D721Med (cell line): ENCODE results near the gene SMAD4.

Source experiments
- DNase-seq: peaks from one replicate; pipeline ENCODE4 v3.0.0; 2011; ENCODE audit warnings: low spot score; ENCODE audit not compliant: insufficient read length
- FAIRE-seq: peaks from 2 replicates; lab custom pipeline; 2011; peaks lifted over from hg19 to GRCh38; lab: Jason Lieb, UNC
- TF ChIP-seq, protein P1 (sequence below): IDR thresholded peaks from 2 replicates; pipeline ENCODE4 v1.5.1; 2012; ENCODE audit warnings: mild to moderate bottlenecking, control low read depth; ENCODE audit not compliant: insufficient read depth; ENCODE audit errors: missing control alignments

Gene SMAD4

GRCh38 chr18:51097021-51097822 lies 67.2 kb downstream of the SMAD4 start:
- TF ChIP-seq, protein P1, sequence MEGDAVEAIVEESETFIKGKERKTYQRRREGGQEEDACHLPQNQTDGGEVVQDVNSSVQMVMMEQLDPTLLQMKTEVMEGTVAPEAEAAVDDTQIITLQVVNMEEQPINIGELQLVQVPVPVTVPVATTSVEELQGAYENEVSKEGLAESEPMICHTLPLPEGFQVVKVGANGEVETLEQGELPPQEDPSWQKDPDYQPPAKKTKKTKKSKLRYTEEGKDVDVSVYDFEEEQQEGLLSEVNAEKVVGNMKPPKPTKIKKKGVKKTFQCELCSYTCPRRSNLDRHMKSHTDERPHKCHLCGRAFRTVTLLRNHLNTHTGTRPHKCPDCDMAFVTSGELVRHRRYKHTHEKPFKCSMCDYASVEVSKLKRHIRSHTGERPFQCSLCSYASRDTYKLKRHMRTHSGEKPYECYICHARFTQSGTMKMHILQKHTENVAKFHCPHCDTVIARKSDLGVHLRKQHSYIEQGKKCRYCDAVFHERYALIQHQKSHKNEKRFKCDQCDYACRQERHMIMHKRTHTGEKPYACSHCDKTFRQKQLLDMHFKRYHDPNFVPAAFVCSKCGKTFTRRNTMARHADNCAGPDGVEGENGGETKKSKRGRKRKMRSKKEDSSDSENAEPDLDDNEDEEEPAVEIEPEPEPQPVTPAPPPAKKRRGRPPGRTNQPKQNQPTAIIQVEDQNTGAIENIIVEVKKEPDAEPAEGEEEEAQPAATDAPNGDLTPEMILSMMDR = no peak
- DNase-seq (no peak), FAIRE-seq (no peak)

GRCh38 chr18:51098082-51098481 lies 68.1 kb downstream of the SMAD4 start:
- TF ChIP-seq, protein P1 = no peak
- FAIRE-seq = no peak
- no peak for DNase-seq

DNA sequence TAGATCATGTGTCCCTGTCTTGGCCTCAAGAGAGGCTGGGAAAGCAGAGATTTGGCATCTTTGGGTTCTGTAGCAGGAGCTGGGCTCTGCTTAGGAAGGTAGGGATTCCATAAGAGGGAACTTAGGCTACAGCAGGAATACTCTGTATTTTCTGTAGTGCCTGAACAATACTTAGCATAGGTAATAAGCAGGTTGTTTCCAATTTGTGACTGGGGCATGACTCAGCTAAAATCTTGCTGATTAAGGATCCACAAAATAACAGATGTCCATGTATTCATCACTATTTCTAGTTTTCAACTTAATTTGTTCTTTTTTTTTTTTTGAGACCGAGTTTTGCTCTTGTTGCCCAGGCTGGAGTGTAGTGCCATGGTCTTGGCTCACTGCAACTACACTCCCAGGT lies 68.5 kb downstream of the SMAD4 start:
- TF ChIP-seq, protein P1 = no peak
- no peak for FAIRE-seq
- no peak for DNase-seq

DNA sequence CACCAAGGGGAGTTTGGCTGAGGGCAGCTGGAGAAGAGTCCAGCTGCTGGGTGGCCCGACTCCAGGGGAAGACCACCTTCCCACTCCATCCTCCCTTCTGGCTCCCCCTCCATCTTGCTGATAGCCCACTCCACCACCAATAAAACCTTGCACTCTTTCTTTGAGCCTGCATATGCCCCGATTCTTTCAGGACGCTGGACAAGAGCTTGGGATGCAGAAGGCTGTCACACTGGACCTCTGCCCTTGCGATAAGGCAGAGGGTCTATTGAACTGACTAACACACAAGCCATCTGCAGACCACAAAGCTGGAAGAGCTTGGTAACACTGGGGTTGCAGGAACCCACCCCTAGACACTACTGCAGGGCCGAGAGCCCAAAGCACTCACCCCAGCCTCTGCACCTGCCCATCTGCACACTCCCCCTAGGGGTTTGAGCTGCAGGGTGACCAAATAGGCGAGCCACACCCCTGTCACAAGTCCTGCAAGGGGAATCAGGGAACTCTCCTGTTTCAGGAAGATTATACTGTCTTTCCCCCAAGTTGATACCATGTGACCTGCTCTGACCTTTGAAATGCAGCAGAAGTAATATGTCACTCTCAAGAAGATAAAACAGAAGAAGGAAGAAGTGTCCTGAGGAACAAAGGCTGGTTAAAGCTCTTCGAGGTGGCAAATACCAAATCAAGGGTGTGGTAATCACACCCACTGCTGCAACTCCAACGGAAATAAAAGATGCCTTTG lies 70.5 kb downstream of the SMAD4 start:
- TF ChIP-seq, protein P1 = no peak
- no peak for DNase-seq
- no peak for FAIRE-seq

GRCh38 chr18:51107082-51107481 lies 77.1 kb downstream of the SMAD4 start:
- DNase-seq (no peak), FAIRE-seq (no peak)
- TF ChIP-seq, protein P1 = no peak

DNA sequence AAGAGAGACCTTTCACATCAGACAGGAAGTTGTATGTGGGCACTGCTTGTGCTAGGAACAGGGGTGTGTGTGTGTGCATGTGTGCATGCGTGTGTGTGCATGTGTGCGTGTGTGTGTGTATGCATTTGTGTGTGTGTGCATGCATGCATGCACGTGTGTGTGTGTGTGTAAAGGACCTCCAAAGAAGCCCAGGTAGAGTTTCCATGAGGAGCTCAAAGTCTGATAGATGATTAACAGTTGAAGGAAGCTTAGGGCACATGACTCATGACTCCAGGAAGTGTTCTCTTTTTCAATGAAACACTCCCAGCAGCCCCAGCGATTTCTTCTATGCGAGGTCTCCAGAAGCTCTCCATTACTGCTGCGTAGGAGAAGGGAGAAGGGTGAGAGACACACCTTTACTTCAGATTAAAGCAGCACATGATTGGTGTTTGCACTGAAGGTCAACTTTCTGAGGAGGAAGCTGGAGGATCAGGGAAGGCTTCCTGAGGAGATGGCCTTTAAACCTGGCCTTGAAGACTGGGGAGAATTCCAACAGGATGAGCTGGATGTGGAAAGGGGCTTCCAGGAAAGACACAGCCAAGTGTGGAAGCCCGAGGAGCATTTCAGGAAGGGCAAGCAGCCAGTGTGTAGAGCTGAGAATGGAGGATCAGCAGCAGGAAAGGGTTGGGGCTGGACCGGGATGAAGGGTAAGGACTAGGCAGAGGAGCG lies 77.7 kb downstream of the SMAD4 start:
- no peak for DNase-seq

More for the DNA sequence above, 77.7 kb downstream of the SMAD4 start:
- TF ChIP-seq, protein P1 = no peak
- FAIRE-seq = no peak
